ENCODE results near the gene TXNIP.
A peak's percentile ranks its signal among the peaks of the same experiment; 100 is the strongest.
"Not testable (repeated sequence)": the region's sequence is repeated elsewhere in the genome, so short reads cannot be mapped to it uniquely, and the experiment has no call there.

Gene TXNIP, protein sequence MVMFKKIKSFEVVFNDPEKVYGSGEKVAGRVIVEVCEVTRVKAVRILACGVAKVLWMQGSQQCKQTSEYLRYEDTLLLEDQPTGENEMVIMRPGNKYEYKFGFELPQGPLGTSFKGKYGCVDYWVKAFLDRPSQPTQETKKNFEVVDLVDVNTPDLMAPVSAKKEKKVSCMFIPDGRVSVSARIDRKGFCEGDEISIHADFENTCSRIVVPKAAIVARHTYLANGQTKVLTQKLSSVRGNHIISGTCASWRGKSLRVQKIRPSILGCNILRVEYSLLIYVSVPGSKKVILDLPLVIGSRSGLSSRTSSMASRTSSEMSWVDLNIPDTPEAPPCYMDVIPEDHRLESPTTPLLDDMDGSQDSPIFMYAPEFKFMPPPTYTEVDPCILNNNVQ

GRCh38 chr1:145996433-145997015 lies at the start of gene TXNIP:
TSS of gene TXNIP (minus strand) at chr1:145996579. CDS start at chr1:145996266, 313 bp downstream.
- peak; percentile 85 to 86 for DNase-seq (ENCODE audit: low read depth in 2 of 2)

GRCh38 chr1:146039844-146040194 lies 43.4 kb upstream of the TXNIP start:
- DNase-seq (ENCODE audit: low read depth in 2 of 2) = no peak

- DNase-seq (ENCODE audit: low read depth in 2 of 2) = peak in 1 of 2 donors; percentile 51
These were observed 40.7 kb upstream of the TXNIP start for GRCh38 chr1:146036965-146037646.

DNA sequence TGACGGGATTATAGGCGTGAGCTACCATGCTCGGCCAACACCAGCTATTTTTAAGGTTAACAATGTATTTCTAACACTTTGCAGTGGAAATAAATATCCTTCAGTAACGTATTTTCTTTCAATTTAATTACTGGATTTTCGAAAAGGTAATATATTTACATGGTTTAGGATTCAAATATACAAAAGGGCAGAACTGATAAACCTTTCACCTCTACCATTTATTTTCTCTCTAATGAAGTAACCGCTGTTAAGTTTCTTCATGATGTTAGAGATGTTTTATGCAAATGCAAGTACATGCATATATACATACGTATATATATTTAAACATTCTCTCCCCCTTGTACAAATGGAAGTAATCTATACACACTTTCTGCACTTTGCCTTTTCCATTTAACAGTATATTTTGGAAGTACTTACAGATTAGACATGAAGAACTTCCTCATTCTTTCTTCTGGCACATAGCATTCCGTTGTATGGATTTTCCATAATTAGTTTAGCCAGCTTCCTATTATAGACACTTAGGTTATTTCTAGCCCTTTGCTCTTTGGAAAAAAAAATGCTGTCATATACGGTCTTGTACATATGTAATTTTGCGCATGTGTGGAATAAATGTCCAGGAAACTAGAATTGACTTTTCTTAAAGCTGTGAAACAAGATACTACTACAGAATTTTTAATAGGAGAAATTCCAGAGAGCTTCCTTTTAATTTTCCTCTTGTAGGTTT lies 40.0 kb upstream of the TXNIP start:
- DNase-seq (ENCODE audit: low read depth in 2 of 2) = no peak

DNA sequence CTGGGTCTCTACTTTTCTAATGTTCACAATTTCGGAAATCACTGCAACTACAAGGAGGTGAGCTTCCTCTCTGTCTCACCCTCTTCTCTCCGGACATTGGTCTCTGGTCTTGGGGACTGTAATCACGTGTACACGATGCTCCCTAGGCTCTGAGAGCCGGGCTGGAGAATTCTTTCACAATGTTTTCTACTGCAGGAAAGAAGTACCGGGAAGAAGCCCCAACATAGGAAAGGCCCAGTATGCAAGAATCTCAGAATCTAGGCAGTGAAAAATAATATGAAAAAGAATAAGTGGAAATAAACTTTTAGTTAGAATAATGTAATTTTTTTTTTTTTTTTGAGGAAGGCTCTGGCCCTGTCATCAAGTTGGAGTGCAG lies 38.7 kb upstream of the TXNIP start:
- no peak for DNase-seq (ENCODE audit: low read depth in 2 of 2)

DNA sequence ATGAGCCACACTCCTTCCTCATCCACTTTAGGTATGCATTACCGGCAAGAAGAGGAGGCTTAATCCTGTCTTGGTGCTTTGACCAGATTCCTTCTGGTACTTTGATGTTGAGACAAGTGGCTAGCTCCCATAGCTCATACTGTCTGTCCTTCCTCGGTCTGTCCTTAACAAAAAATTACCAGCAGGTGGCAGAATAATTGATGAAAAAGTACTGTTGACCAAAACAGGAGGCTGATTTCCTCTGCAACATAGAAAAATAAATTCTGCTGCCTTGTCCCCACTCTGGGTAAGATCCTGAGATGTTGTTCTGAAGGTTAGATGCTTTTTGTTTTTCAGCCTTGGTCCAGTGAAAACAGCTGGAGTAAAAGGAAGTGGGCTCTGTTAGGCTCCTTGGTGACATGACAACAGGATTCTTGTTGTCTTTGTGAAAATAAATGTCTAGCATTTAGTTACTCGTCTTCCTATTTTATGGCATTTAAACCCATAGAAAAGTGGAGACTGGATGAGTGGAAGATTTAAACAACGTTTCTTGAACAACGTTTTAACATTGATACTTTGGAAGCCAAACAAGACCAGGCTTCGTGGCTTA lies 36.3 kb upstream of the TXNIP start:
- no peak for DNase-seq (ENCODE audit: low read depth in 2 of 2)

- DNase-seq (ENCODE audit: low read depth in 2 of 2) = no peak
These were observed 35.1 kb upstream of the TXNIP start for GRCh38 chr1:146031476-146031875.

- no peak for DNase-seq (ENCODE audit: low read depth in 2 of 2)
These were observed 32.7 kb upstream of the TXNIP start for GRCh38 chr1:146029117-146029516.

GRCh38 chr1:146026650-146027049 lies 30.3 kb upstream of the TXNIP start:
- not testable (repeated sequence) for DNase-seq (ENCODE audit: low read depth in 2 of 2)

DNA sequence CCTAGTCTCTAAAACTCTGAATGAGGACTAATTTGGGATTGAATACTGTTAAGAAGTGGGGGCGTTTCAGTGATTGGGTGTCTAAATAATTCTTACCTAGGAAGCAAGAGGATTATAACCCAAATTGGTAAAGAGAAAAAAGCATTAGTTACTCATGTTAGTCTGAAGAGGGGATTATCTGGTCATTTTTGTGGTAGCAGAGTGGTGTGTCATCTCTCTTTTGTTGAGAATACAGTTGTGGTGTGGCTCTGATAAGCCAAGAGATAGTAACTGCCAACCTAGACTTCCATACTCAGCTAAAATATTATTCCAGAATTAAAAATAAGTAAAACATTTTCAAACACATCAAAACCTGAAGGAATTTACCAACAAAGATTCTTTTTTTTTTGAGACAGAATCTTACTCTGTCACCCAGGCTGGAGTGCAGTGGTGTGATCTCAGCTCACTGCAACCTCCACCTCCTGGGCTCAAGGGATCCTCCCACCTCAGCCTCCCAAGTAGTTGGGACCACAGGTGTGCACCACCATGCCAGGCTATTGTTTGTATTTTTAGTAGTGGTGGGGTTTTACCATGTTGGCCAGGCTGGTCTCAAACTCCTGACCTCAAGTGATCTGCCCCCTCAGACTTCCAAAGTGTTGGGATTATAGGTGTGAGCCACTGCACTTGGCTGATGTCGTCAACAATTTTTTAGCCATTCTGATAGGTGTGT lies 29.6 kb upstream of the TXNIP start:
- not testable (repeated sequence) for DNase-seq (ENCODE audit: low read depth in 2 of 2)

DNA sequence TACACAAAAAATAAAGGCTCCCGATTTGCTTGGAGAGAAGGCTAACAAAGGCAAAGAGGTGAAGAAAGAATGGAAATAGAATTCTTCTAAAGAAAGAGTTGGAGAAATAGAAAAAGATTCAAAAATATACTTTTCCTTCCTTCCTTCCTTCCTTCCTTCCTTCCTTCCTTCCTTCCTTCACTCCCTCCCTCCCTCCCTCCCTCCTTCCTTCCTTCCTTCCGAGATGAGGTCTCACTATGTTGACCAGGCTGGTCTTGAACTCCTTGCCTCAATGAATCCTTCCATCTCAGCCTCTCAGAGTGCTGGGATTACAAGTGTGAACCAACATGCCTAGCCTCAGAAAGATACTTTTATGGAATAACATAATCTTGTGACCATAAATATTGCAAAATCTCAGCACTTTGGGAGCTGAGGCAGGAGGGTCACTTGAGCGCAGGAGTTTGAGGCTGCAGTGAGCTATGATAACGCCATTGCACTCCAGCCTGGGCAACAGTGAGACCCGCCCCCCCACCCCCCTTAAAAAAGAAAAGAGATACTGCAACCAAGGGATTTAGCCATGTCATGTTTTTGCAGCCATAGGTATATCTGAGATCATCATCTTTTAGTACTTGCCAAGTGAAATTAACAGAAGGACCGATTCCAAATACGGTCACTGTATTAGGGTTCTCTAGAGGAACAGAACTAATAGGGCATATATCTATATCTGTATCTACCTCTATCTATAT lies 26.2 kb upstream of the TXNIP start:
- no peak for DNase-seq (ENCODE audit: low read depth in 2 of 2)

GRCh38 chr1:146021622-146022402 lies 25.4 kb upstream of the TXNIP start, which contains the start of gene HJV:
TSS of gene HJV (minus strand) at chr1:146021735. CDS start at chr1:146020231, 1,504 bp downstream.
- no peak for DNase-seq (ENCODE audit: low read depth in 2 of 2)

GRCh38 chr1:146021050-146021445 lies 24.7 kb upstream of the TXNIP start:
- no peak for DNase-seq (ENCODE audit: low read depth in 2 of 2)

- no peak for DNase-seq (ENCODE audit: low read depth in 2 of 2)
These were observed 24.0 kb upstream of the TXNIP start for GRCh38 chr1:146020058-146021049.

GRCh38 chr1:146019231-146020057 lies 23.1 kb upstream of the TXNIP start:
- DNase-seq (ENCODE audit: low read depth in 2 of 2) = no peak

DNA sequence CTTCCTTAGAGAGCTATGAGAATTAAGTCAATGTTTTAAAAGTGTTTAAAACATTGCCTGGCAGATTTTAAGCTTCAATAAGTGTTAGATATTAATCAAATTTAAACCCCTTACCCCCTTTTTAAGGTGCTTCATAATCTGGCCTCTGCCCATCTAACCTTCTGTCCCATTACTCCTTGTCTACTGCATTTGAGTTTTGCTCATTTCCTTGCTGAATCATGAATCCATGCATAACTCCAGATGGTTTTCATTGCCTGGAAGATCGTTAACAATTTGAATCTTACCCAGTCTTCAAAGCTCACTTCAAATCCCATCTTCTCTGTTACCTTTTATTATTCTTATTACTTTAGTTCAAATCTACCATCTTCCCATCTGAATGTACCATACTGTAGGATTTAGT lies 20.5 kb upstream of the TXNIP start:
- no peak for DNase-seq (ENCODE audit: low read depth in 2 of 2)

GRCh38 chr1:146013559-146013922 lies 17.2 kb upstream of the TXNIP start:
- no peak for DNase-seq (ENCODE audit: low read depth in 2 of 2)
